ENCODE results near the gene TMEM9. TPM values are rescaled to one million over a fixed set of nuclear protein-coding genes. Genes with fewer than 3 reads are reported as not detected.

Gene TMEM9
- total and polyA plus RNA-seq, 10 of the 15 experiments (the other 5 are each of a cell fraction or from before 2014, with no cell fraction given), result 7.2 to 46.1 (median 17.3) TPM

DNA sequence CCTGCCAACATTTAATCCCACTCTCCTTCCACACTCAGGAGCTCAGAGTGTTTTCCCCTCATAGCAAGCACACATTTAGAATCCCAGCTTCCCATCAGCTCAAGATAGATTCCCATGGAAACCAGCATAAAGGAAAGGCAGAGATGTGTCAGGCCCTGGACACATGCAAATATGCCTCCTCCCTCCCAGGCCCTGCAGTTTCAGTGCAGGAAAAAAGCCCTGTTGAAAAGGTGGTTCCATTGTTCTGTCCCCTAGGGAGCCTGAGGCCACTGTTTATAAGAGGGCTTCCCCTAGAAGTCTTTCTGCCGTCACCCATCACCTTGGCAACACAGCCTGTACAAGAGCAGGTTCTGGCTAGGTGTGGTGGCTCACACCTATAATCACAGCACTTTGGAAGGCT is 45.7 kb downstream of the TMEM9 start:
- H3K4me1 ChIP-seq (ENCODE audit: control insufficient read depth, insufficient read depth, low read length), result no peaks in the 10 kb centered on the region
- BruUV-seq (replicated peaks), result no TSS peak
- H3K9me3 ChIP-seq (replicated peaks; ENCODE audit: control insufficient read depth, insufficient read depth, low read length), result no peaks in the 10 kb centered on the region
- peak; percentile 69 for ATAC-seq
- H3K36me3 ChIP-seq (ENCODE audit: control insufficient read depth in 2 of 2, insufficient read depth in 2 of 2, low read length in 1 of 2), result no peaks in the 10 kb centered on the region
- FAIRE-seq, result no peak
- peaks cover 0 to 3% of the 10 kb centered on the region in 2 experiments; a peak in 2 of 4 replicates for H3K27me3 ChIP-seq (replicated peaks in 1 of 2; ENCODE audit: control insufficient read depth in 2 of 2, insufficient read depth in 2 of 2, low read length in 1 of 2)
- no peak overlapping the region for H2AFZ ChIP-seq (ENCODE audit: control insufficient read depth, low read depth, low read length)
- intact Hi-C loops (cut with micrococcal nuclease; ENCODE audit: unreplicated experiment), result no loop called here
- no peaks in the 10 kb centered on the region for H3K79me2 ChIP-seq (ENCODE audit: control insufficient read depth, insufficient read depth, low read length)
- SMC1A ChIA-PET (ENCODE audit: uncharacterized antibody, unreplicated experiment), result interaction anchor here (1.8 kb wide), 1 partner anchor 137 kb away, joined by 4 read pairs; no protein-coding TSS in a partner anchor
- RAD21 ChIA-PET (ENCODE audit: unreplicated experiment), result interaction anchor here (0.5 kb wide), 1 partner anchor 63 kb away, joined by 3 read pairs; no protein-coding TSS in a partner anchor
- no peak overlapping the region for H3K4me2 ChIP-seq (ENCODE audit: control insufficient read depth, insufficient read depth)
- in situ Hi-C loops (cut with MboI), result no loop called here
- WGBS (ENCODE audit: insufficient coverage, insufficient replicate concordance, low lambda C conversion rate, missing lambda C conversion rate), result 0% methylated on average over 1 of the region's 1 CpG
- no peak overlapping the region for H3K27ac ChIP-seq (ENCODE audit: control insufficient read depth, insufficient read depth)
- no peak overlapping the region for H3K9ac ChIP-seq (ENCODE audit: control insufficient read depth, insufficient read depth, low read length)
- H4K20me1 ChIP-seq (ENCODE audit: control insufficient read depth, insufficient read depth), result no peaks in the 10 kb centered on the region
- POLR2A ChIA-PET, result no interaction called here
- no peak overlapping the region for H3K4me3 ChIP-seq
- CTCF ChIA-PET, result interaction anchor here (1.3 to 3.7 kb wide), 3 partner anchors 11 to 29 kb away, joined by 3 to 17 read pairs (median 3); no protein-coding TSS in a partner anchor
- DNase-seq (ENCODE audit: low read depth, low spot score), result no peak
- TF ChIP-seq CBX3 (IDR thresholded peaks at IDR 0.05; ENCODE audit: borderline replicate concordance, low read depth), result no peak
- peak; percentile 41; the same call in 1 of the 2 replicates for TF ChIP-seq IKZF1 (conservative IDR thresholded peaks at IDR 0.05)
- TF ChIP-seq, protein P1, sequence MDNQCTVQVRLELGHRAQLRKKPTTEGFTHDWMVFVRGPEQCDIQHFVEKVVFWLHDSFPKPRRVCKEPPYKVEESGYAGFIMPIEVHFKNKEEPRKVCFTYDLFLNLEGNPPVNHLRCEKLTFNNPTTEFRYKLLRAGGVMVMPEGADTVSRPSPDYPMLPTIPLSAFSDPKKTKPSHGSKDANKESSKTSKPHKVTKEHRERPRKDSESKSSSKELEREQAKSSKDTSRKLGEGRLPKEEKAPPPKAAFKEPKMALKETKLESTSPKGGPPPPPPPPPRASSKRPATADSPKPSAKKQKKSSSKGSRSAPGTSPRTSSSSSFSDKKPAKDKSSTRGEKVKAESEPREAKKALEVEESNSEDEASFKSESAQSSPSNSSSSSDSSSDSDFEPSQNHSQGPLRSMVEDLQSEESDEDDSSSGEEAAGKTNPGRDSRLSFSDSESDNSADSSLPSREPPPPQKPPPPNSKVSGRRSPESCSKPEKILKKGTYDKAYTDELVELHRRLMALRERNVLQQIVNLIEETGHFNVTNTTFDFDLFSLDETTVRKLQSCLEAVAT (IDR thresholded peaks at IDR 0.05), result no peak
- no peak for TF ChIP-seq BHLHE40 (IDR thresholded peaks at IDR 0.05; ENCODE audit: borderline replicate concordance in 1 of 2, low read depth in 2 of 2, low read length in 1 of 2)
- TF ChIP-seq BACH1 (IDR thresholded peaks at IDR 0.05; ENCODE audit: borderline replicate concordance), result no peak
- TF ChIP-seq FOXM1 (IDR thresholded peaks at IDR 0.05; ENCODE audit: low read depth, low read length), result no peak
- no peak for TF ChIP-seq PAX5 (IDR thresholded peaks at IDR 0.05; ENCODE audit: borderline replicate concordance, low read depth, low read length)
- TF ChIP-seq BCL11A (IDR thresholded peaks at IDR 0.05; ENCODE audit: low read depth, low read length), result no peak
- TF ChIP-seq SMARCA5 (IDR thresholded peaks at IDR 0.05), result no peak
- TF ChIP-seq, protein P2, sequence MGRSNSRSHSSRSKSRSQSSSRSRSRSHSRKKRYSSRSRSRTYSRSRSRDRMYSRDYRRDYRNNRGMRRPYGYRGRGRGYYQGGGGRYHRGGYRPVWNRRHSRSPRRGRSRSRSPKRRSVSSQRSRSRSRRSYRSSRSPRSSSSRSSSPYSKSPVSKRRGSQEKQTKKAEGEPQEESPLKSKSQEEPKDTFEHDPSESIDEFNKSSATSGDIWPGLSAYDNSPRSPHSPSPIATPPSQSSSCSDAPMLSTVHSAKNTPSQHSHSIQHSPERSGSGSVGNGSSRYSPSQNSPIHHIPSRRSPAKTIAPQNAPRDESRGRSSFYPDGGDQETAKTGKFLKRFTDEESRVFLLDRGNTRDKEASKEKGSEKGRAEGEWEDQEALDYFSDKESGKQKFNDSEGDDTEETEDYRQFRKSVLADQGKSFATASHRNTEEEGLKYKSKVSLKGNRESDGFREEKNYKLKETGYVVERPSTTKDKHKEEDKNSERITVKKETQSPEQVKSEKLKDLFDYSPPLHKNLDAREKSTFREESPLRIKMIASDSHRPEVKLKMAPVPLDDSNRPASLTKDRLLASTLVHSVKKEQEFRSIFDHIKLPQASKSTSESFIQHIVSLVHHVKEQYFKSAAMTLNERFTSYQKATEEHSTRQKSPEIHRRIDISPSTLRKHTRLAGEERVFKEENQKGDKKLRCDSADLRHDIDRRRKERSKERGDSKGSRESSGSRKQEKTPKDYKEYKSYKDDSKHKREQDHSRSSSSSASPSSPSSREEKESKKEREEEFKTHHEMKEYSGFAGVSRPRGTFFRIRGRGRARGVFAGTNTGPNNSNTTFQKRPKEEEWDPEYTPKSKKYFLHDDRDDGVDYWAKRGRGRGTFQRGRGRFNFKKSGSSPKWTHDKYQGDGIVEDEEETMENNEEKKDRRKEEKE (IDR thresholded peaks at IDR 0.05), result no peak
- no peak for TF ChIP-seq RBBP5 (conservative IDR thresholded peaks at IDR 0.05)
- TF ChIP-seq FOS (IDR thresholded peaks at IDR 0.05; ENCODE audit: borderline replicate concordance, extremely low read depth, insufficient read length), result no peak
- peak; percentile 70 for TF ChIP-seq MEF2B (IDR thresholded peaks at IDR 0.05; ENCODE audit: partially characterized antibody, poor library complexity, severe bottlenecking)
- TF ChIP-seq E2F8 (IDR thresholded peaks at IDR 0.05; ENCODE audit: low read depth, partially characterized antibody), result no peak
- TF ChIP-seq ZNF622 (IDR thresholded peaks at IDR 0.05), result no peak
- TF ChIP-seq, protein P3, sequence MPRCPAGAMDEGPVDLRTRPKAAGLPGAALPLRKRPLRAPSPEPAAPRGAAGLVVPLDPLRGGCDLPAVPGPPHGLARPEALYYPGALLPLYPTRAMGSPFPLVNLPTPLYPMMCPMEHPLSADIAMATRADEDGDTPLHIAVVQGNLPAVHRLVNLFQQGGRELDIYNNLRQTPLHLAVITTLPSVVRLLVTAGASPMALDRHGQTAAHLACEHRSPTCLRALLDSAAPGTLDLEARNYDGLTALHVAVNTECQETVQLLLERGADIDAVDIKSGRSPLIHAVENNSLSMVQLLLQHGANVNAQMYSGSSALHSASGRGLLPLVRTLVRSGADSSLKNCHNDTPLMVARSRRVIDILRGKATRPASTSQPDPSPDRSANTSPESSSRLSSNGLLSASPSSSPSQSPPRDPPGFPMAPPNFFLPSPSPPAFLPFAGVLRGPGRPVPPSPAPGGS (IDR thresholded peaks at IDR 0.05; ENCODE audit: borderline replicate concordance, insufficient read depth, low read depth, low read length, poor library complexity, severe bottlenecking), result no peak

Measured in GM12878 (cell line).